B cell (primary cell): ENCODE results near the gene NOS1AP. TPM values are rescaled to one million over a fixed set of nuclear protein-coding genes. Genes with fewer than 3 reads are reported as not detected.

Experiments used
- ATAC-seq: fragments of 200-7000 bp; cut with Tn5 transposase; one replicate; pipeline ENCODE4 v1.10.0; 2021; ENCODE audit warnings: low read depth, mild to moderate bottlenecking, moderate number of reproducible peaks, moderate library complexity
- CTCF ChIA-PET: fragments of 350-600 bp; sonication (Branson Sonifier 250); formaldehyde crosslinking; loops from one replicate; lab custom pipeline; 2021; ENCODE audit warnings: antibody characterized with exemption, inconsistent platforms; lab: Charles Lee
- POLR2A ChIA-PET: fragments of 350-600 bp; sonication (Branson Sonifier 250); formaldehyde crosslinking; loops from one replicate; lab custom pipeline; 2021; ENCODE audit warnings: antibody characterized with exemption; lab: Charles Lee
- DNase-seq: peaks from one replicate; pipeline ENCODE4 v3.0.0; 2013
- H2AFZ ChIP-seq: 2 replicates; pipeline ENCODE4 v1.6.1; 2012; ENCODE audit warnings: mild to moderate bottlenecking, low read depth, low read length; ENCODE audit not compliant: insufficient read depth, poor library complexity, severe bottlenecking
- H3K27ac ChIP-seq, 2 donors: 1 replicate in 1 of 2; 2 replicates in 1 of 2; pipeline ENCODE4 v1.5.1; 2012 to 2013; ENCODE audit warnings: low read length in 2 of 2, mild to moderate bottlenecking in 2 of 2, moderate library complexity in 1 of 2
- H3K27me3 ChIP-seq, 4 experiments: fragments of 200-600 bp in 1 of 4; sonication (generic) in 1 of 4; replicated peaks in 1 of 4; 1 replicate in 2 of 4; 2 replicates in 2 of 4; pipeline versions ENCODE4 v1.6.1 to v1.7.0; 2013 to 2016; ENCODE audit warnings: low read length in 3 of 4, mild to moderate bottlenecking in 2 of 4, mixed read lengths in 1 of 4, moderate library complexity in 1 of 4; ENCODE audit not compliant: insufficient read depth in 4 of 4, control insufficient read depth in 3 of 4; ENCODE audit errors: control extremely low read depth in 1 of 4
- H3K36me3 ChIP-seq, 2 experiments: replicated peaks in 1 of 2; 1 replicate in 1 of 2; 2 replicates in 1 of 2; pipeline versions ENCODE4 v1.6.1 to v1.7.1; 2013; ENCODE audit warnings: low read length in 1 of 2; ENCODE audit not compliant: insufficient read depth in 2 of 2, control insufficient read depth in 1 of 2; ENCODE audit errors: control extremely low read depth in 1 of 2, extremely low read depth in 1 of 2
- H3K4me1 ChIP-seq, 2 donors: fragments of 200-600 bp in 1 of 2; sonication (generic) in 1 of 2; 1 replicate in 1 of 2; 2 replicates in 1 of 2; pipeline versions ENCODE4 v1.5.1 to v1.6.1; 2013 to 2017; ENCODE audit warnings: low read length in 2 of 2; ENCODE audit not compliant: control insufficient read depth in 2 of 2, insufficient read depth in 2 of 2
- H3K4me2 ChIP-seq: replicated peaks from 2 replicates; pipeline ENCODE3; 2012; ENCODE audit warnings: mild to moderate bottlenecking, low read depth, low read length; ENCODE audit not compliant: poor library complexity, severe bottlenecking
- H3K4me3 ChIP-seq, 5 experiments: fragments of 200-600 bp in 1 of 5; sonication (generic) in 1 of 5; 1 replicate in 3 of 5; 2 replicates in 2 of 5; pipeline versions ENCODE4 v1.5.1 to v1.7.0; 2011 to 2016; ENCODE audit warnings: low read length in 4 of 5, mild to moderate bottlenecking in 4 of 5, low read depth in 2 of 5, control low read depth in 1 of 5, moderate library complexity in 1 of 5; ENCODE audit not compliant: insufficient read depth in 1 of 5; ENCODE audit errors: control extremely low read depth in 1 of 5, extremely low read depth in 1 of 5
- H3K79me2 ChIP-seq: fragments of 200-600 bp; sonication (generic); one replicate; pipeline ENCODE4 v1.6.0; 2016; ENCODE audit warnings: low read length; ENCODE audit not compliant: control insufficient read depth, insufficient read depth
- H3K9ac ChIP-seq: fragments of 200-600 bp; sonication (generic); 2 replicates; pipeline ENCODE4 v1.6.1; 2017; ENCODE audit warnings: mild to moderate bottlenecking, low read length, moderate library complexity
- H3K9me3 ChIP-seq, 3 donors: one replicate each; pipeline versions ENCODE4 v1.6.1 to v1.7.1; 2013; ENCODE audit warnings: low read length in 2 of 3; ENCODE audit not compliant: control insufficient read depth in 2 of 3, insufficient read depth in 1 of 3; ENCODE audit errors: control extremely low read depth in 1 of 3
- H4K20me1 ChIP-seq: 2 replicates; pipeline ENCODE4 v1.6.0; 2012; ENCODE audit warnings: mild to moderate bottlenecking, low read length; ENCODE audit not compliant: insufficient read depth, control insufficient read depth, poor library complexity, severe bottlenecking
- H3K27ac Mint-ChIP-seq: one replicate; pipeline ENCODE4 v1.8.0; 2021; ENCODE audit warnings: mixed read lengths
- H3K27me3 Mint-ChIP-seq: one replicate; pipeline ENCODE4 v1.8.0; 2021; ENCODE audit warnings: mixed read lengths
- H3K4me1 Mint-ChIP-seq: one replicate; pipeline ENCODE4 v1.8.0; 2021; ENCODE audit warnings: mixed read lengths
- H3K4me3 Mint-ChIP-seq: one replicate; pipeline ENCODE4 v1.8.0; 2021; ENCODE audit warnings: mixed read lengths
- H3K9me3 Mint-ChIP-seq: one replicate; pipeline ENCODE4 v1.8.0; 2022; ENCODE audit warnings: mixed read lengths; ENCODE audit not compliant: insufficient read depth
- CTCF ChIP-seq: fragments of 200-600 bp; IDR thresholded peaks from one replicate; pipeline ENCODE4 v1.8.0; 2022; ENCODE audit warnings: antibody characterized with exemption, mild to moderate bottlenecking
- EZH2 ChIP-seq: IDR thresholded peaks from 2 replicates; pipeline ENCODE4 v1.6.1; 2012; ENCODE audit warnings: borderline replicate concordance, low read depth, mild to moderate bottlenecking, moderate library complexity, low read length; ENCODE audit not compliant: insufficient read depth, poor library complexity, severe bottlenecking
- intact Hi-C: fragments of 100-400 bp; cut with micrococcal nuclease; formaldehyde crosslinking; loops from one replicate; pipeline ENCODE4 v1.10.0; 2022
- polyA plus RNA-seq: library from polyadenylated mRNA; depleted of rRNA; stranded (reverse); fragments of >200 nt; gene quantifications from 2 replicates; pipeline ENCODE4 v1.2.3, GENCODE V29; 2012
- total RNA-seq, 2 donors: library from RNA; stranded (reverse); fragments of 120-200 nt in 1 of 2; gene quantifications; 1 replicate in 1 of 2; 2 replicates in 1 of 2; pipeline versions ENCODE4 v1.2.3 to v1.2.4, GENCODE V29; 2013 to 2022

The NOS1AP gene
- total and polyA plus RNA-seq, 2 donors (not counting 1 experiment from before 2014, with no cell fraction given) = 0.32 TPM; not detected in 1

GRCh38 chr1:162108426-162108825 lies 38.9 kb downstream of the NOS1AP start:
- POLR2A ChIA-PET = no interaction called here
- no peaks in the 10 kb centered on the region for H3K4me1 Mint-ChIP-seq
- Histone ChIP-seq H3K4me2 (no peak overlapping the region), H3K9me3 (peaks cover 0 to 20% (median 0%) of the 10 kb centered on the region in 3 donors), H3K79me2 (no peaks in the 10 kb centered on the region), H3K27ac (no peak overlapping the region), H2AFZ (no peak overlapping the region), H3K9ac (no peak overlapping the region), H3K27me3 (peaks cover 0 to 16% (median 13%) of the 10 kb centered on the region in 4 experiments), H3K4me1 (no peaks in the 10 kb centered on the region), H4K20me1 (no peaks in the 10 kb centered on the region), H3K36me3 (no peaks in the 10 kb centered on the region), H3K4me3 (no peak overlapping the region)
- H3K4me3 Mint-ChIP-seq = no peak overlapping the region
- CTCF ChIA-PET = no interaction called here
- intact Hi-C loops = no loop called here
- ATAC-seq (no peak), DNase-seq (no peak)
- peaks cover 45% of the 10 kb centered on the region for H3K27me3 Mint-ChIP-seq
- H3K27ac Mint-ChIP-seq = no peak overlapping the region
- peaks cover 3% of the 10 kb centered on the region for H3K9me3 Mint-ChIP-seq
- TF ChIP-seq EZH2 (no peak), CTCF (no peak)

GRCh38 chr1:162110910-162111309 lies 41.4 kb downstream of the NOS1AP start:
- CTCF ChIA-PET = no interaction called here
- DNase-seq (no peak), ATAC-seq (no peak)
- H3K4me3 ChIP-seq = no peak overlapping the region
- H3K4me1 ChIP-seq = no peaks in the 10 kb centered on the region
- peaks cover 48% of the 10 kb centered on the region for H3K27me3 Mint-ChIP-seq
- no peak overlapping the region for H3K4me2 ChIP-seq
- H3K36me3 ChIP-seq = no peaks in the 10 kb centered on the region
- peaks cover 0 to 9% (median 3%) of the 10 kb centered on the region in 4 experiments for H3K27me3 ChIP-seq
- H3K9ac ChIP-seq = no peak overlapping the region
- peaks cover 0 to 11% (median 0%) of the 10 kb centered on the region in 3 donors for H3K9me3 ChIP-seq
- TF ChIP-seq EZH2 (no peak), CTCF (no peak)
- H3K4me3 Mint-ChIP-seq = no peak overlapping the region
- no peaks in the 10 kb centered on the region for H3K4me1 Mint-ChIP-seq
- no peak overlapping the region for H3K27ac ChIP-seq
- intact Hi-C loops = no loop called here
- no peaks in the 10 kb centered on the region for H4K20me1 ChIP-seq
- peaks cover 3% of the 10 kb centered on the region for H3K9me3 Mint-ChIP-seq
- H3K27ac Mint-ChIP-seq = no peak overlapping the region
- no peaks in the 10 kb centered on the region for H3K79me2 ChIP-seq
- no peak overlapping the region for H2AFZ ChIP-seq
- POLR2A ChIA-PET = no interaction called here
